ENCODE results near the gene SLC7A6.

Gene SLC7A6

DNA sequence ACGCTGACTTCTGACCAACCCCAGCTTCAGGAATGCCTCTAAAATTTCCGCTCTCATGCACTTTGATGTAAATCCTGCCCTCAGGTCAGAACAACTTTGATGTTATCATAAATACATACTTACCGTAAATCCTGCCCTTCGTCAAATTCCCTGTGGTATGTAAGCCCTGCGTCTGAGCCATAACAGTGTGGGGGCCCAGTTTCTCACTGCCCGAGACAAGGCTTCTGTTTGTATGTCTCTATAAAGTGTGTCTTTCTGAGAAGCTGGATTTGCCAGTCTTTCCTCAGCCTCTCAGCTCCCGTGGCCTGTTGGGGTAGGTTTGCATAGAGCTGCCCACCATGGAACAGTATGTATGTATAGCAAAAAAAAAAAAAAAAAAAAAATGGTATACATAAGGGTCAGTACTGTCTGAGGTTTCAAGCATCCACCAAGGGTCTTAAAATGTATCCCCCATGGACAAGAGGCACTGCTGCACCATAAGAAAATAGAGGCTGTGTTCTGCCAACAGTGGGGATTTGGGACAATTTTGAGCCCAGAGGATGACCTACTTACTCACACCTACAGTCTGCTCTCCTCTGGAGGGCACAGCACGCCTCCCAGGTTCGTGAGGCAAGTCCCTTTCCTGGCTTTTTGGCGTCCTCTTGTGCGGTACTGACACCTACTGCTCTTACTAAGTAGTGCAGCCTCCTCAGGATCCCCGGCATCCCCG is 64.0 kb downstream of the SLC7A6 start:
- H3K4me3 ChIP-seq (ENCODE audit: low read depth, low read length): no peak overlapping the region
- TF ChIP-seq, protein P1, sequence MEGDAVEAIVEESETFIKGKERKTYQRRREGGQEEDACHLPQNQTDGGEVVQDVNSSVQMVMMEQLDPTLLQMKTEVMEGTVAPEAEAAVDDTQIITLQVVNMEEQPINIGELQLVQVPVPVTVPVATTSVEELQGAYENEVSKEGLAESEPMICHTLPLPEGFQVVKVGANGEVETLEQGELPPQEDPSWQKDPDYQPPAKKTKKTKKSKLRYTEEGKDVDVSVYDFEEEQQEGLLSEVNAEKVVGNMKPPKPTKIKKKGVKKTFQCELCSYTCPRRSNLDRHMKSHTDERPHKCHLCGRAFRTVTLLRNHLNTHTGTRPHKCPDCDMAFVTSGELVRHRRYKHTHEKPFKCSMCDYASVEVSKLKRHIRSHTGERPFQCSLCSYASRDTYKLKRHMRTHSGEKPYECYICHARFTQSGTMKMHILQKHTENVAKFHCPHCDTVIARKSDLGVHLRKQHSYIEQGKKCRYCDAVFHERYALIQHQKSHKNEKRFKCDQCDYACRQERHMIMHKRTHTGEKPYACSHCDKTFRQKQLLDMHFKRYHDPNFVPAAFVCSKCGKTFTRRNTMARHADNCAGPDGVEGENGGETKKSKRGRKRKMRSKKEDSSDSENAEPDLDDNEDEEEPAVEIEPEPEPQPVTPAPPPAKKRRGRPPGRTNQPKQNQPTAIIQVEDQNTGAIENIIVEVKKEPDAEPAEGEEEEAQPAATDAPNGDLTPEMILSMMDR (IDR thresholded peaks at IDR 0.05; ENCODE audit: low read depth, low read length): peak; percentile 94

DNA sequence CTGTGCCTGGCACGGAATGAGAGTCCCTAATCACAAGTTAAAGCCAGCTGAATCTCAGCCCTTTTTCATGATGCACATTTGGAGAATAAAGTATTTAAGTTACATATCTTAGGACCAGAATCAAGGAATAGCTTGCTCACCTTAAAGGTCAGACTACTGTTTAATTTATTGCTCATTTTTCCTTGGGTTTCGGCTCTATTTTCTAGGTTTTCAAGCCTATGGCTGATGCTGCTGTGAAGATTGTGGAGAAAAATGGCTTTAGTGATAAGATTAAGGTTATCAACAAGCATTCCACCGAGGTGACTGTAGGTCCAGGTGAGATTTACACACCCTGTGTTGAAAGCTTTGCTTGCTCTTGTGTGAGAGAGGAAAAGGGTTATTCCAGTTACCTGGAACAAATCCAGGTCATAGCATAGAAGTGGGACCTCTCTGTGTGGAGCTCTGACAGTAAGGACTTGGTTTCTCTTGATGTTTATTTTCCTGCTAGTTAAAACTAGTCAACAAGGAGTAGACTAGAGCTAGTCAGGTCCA is 64.6 kb downstream of the SLC7A6 start:
- TF ChIP-seq, protein P1 (IDR thresholded peaks at IDR 0.05; ENCODE audit: low read depth, low read length): no peak
- no peak overlapping the region for H3K4me3 ChIP-seq (ENCODE audit: low read depth, low read length)

DNA sequence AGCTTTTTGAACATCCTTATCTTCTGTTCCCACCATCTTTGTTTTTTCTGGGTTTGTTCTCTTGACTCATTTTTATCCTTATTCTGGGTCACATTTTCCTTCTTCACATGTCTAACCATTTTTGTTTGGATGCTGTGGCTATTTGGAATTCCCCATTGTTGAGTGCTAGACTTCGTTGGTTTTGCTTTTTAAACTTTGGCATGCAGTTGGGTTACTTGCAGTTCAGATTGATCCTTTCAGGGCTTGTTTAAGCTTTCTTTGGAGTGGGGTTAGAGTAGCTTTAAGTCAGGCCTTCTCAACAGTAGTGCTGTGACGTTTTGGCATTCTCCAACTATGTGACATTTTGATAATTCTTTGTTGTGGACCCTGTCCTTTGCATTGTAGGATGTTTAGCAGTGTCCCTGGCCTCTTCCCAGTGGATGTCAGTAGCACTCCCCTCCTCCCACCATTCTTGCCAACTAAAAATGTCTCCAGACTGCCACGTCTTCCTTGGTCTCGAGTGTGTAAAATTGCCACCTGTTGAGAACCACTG is 67.6 kb downstream of the SLC7A6 start:
- TF ChIP-seq, protein P1 (IDR thresholded peaks at IDR 0.05; ENCODE audit: low read depth, low read length): no peak
- peak overlapping the region; percentile 26; the same call in 1 of the 2 replicates for H3K4me3 ChIP-seq (ENCODE audit: low read depth, low read length)

DNA sequence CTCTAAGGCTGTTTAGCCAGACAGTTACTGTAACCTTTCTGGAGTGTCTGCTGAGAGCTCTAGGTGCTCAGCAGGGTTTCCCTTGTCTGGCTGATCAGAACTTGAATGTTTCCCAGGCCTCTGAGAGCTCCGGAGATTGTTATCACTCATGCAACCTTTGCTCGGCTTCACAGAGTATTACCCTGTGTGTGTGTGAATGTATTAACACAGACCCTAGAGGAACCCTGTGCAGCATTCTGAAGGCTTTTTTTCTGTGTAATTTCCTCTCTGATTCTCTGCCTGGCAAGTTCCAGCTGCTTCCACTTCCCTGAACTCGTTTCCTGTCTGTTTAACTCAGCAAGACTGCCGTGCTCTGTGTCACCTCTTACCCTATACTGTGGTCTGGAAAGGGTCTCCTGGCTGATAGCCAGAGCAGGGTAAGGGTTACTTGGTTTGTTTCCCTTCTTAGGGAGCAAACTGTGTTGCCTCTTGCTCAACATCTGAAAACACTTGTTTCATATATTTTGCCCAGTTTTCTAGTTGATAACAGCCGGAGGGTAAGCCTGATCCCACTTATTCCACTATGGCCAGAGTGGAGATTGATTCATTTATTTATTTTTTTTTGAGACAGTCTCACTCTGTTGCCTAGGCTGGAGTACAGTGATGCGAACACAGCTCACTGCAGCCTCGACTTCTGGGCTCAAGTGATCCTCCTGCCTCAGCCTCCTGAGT is 68.2 kb downstream of the SLC7A6 start:
- peak overlapping the region; percentile 26; the same call in 1 of the 2 replicates for H3K4me3 ChIP-seq (ENCODE audit: low read depth, low read length)
- TF ChIP-seq, protein P1 (IDR thresholded peaks at IDR 0.05; ENCODE audit: low read depth, low read length): no peak

DNA sequence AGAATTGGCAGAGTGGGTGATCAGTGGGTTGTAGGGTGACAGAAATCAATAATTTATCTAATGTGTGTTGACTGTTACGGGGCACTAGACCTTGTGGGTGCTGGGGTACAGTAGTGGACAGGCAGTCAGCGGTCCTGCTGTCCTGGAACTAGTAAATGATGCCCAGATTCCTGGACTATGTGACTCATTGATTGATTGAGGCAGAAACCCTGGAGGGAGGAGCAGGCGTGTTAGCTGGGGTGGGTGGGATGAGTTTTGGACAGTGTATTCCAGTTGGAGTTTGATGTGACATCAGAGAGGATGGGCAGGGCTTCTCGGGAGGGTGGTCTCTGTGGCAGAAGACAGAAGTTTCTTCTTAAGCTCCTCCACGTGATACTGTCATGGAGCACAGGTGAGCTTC is 70.8 kb downstream of the SLC7A6 start:
- TF ChIP-seq, protein P1 (IDR thresholded peaks at IDR 0.05; ENCODE audit: low read depth, low read length): no peak
- no peak overlapping the region for H3K4me3 ChIP-seq (ENCODE audit: low read depth, low read length)

DNA sequence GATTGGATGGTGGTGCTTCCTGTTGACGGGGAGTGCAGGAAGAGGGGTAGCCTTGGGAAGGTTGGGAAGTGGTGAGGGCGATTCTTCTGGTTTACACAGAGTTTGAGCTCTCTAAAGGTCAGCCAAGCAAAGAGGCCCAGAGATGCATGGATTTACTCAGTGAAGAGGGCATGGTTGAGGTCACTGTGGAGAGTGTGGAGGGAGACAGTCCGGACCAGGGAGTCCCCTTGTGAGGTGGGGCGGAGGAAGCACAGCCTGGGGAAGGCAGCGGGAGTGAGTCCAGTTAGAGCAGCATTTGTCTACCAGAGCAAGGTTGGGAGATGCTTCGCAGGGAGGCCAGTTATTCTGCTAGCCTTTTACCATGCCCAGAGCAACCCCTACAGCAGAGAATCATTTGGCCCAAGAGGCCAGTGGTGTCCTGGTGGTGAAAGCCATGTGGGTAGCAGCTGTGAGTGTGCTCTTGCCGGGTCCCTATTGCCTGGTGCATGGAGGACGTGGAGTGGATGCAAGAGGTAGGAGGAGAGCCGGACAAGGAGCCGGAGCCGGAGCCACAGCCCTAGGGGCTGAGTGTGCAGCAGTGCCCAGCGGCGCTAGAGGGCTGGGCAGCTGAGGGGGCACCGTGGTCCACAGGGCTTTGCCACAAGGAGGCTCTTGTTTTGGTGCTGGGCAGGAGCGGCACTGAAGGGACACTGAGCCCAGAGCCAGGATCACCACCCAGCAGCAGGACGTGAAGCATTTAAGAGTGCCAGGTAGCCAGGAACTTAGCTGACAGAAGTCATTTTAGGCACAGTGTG is 74.2 kb downstream of the SLC7A6 start:
- TF ChIP-seq, protein P1 (IDR thresholded peaks at IDR 0.05; ENCODE audit: low read depth, low read length): no peak

More for the DNA sequence above, 74.2 kb downstream of the SLC7A6 start:
- no peak overlapping the region for H3K4me3 ChIP-seq (ENCODE audit: low read depth, low read length)
